ENCODE results near the gene GNB5. TPM values are rescaled to one million over a fixed set of nuclear protein-coding genes. Genes with fewer than 3 reads are reported as not detected.

GNB5 gene
- 43.9 and 46.9 TPM in 2 replicates for total RNA-seq

DNA sequence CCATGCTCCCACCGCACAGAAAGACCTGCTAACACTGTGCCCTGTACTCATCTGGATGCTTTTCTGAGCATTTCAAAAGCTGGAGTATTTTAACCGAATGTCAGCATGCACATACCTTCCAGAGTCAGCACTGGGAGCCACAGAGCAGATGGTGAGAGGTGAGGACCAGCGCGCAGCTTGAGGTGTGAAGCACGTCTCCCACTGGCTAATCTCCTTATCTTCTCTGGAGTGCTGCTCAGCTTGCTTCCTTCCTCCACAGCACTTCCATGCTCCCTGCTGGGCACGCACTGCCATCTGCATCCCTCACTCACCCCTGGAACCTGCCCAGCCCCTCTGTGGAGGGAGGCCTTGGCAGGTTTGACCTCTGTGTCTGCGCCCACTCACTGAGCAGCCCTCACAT, at the start of gene GNB5:
Gene GNB5, minus strand, starts transcription at position 186 of the 400 bp plus-strand sequence. CDS start 6,716 bp downstream, outside the sequence.

Other genes with a start within 250 kb of the GNB5 start
- gene LEO1, start 219.6 kb downstream of the GNB5 start, total RNA-seq, result 20.5 and 24.6 TPM in 2 replicates
- 122 and 215 TPM in 2 replicates for gene MAPK6, start 172.2 kb downstream of the GNB5 start, total RNA-seq
- gene BCL2L10, start 78.6 kb downstream of the GNB5 start, total RNA-seq, result 1.4 and 3.6 TPM in 2 replicates
- gene MYO5C, start 104.4 kb upstream of the GNB5 start, total RNA-seq, result 8.9 and 17.5 TPM in 2 replicates

Data from tracheal epithelial cell (primary cell).